Lower leg skin (tissue), 3 donors: ENCODE data around the gene GNLY.

ENCODE experiments used
- CTCF ChIP-seq, 3 donors: fragments of 450-650 bp; IDR thresholded peaks; one replicate each; pipeline ENCODE4 v1.5.1; 2016; ENCODE audit warnings: antibody characterized with exemption in 3 of 3, mild to moderate bottlenecking in 3 of 3, moderate library complexity in 2 of 3
- POLR2A ChIP-seq, 2 donors: fragments of 450-650 bp; IDR thresholded peaks; one replicate each; pipeline ENCODE4 v1.6.1; 2016 to 2017; ENCODE audit warnings: antibody characterized with exemption in 2 of 2, mild to moderate bottlenecking in 1 of 2, moderate library complexity in 1 of 2

- TF ChIP-seq POLR2A (IDR thresholded peaks at IDR 0.05), result no peak
- TF ChIP-seq CTCF (IDR thresholded peaks at IDR 0.05), result no peak
Measured at GRCh38 chr2:85702800-85703199, 8.6 kb downstream of the GNLY start.
